Uterus (tissue), 4 donors: ENCODE results near the gene FAM237A. TPM values are rescaled to one million over a fixed set of nuclear protein-coding genes. Genes with fewer than 3 reads are reported as not detected.

ENCODE experiments used
- DNase-seq, 2 donors: peaks; one replicate each; pipeline ENCODE4 v3.0.0-alpha.2; 2019 to 2020
- H3K27ac ChIP-seq, 2 donors: fragments of 200-600 bp; sonication (generic); 1 replicate in 1 of 2; 2 replicates in 1 of 2; pipeline ENCODE4 v1.5.1; 2016 to 2018
- H3K27me3 ChIP-seq, 2 donors: fragments of 200-600 bp; sonication (generic); one replicate each; pipeline ENCODE4 v1.5.1; 2018 to 2019; ENCODE audit warnings: control low read depth in 1 of 2
- H3K36me3 ChIP-seq, 2 donors: fragments of 200-600 bp; sonication (generic); one replicate each; pipeline ENCODE4 v1.5.1; 2019; ENCODE audit warnings: control low read depth in 1 of 2
- H3K4me1 ChIP-seq, 2 donors: fragments of 200-600 bp; sonication (generic); one replicate each; pipeline ENCODE4 v1.5.1; 2018 to 2019; ENCODE audit warnings: control low read depth in 1 of 2
- H3K4me3 ChIP-seq, 2 donors: fragments of 200-600 bp; sonication (generic); 1 replicate in 1 of 2; 2 replicates in 1 of 2; pipeline ENCODE4 v1.5.1; 2018 to 2019; ENCODE audit warnings: mild to moderate bottlenecking in 1 of 2
- H3K9me3 ChIP-seq, 2 donors: fragments of 200-600 bp; sonication (generic); one replicate each; pipeline ENCODE4 v1.5.1; 2019; ENCODE audit warnings: control low read depth in 1 of 2
- POLR2A ChIP-seq, 2 donors: fragments of 450-650 bp; IDR thresholded peaks; one replicate each; pipeline ENCODE4 v1.6.1; 2016; ENCODE audit warnings: antibody characterized with exemption in 2 of 2, mild to moderate bottlenecking in 1 of 2, moderate library complexity in 1 of 2
- intact Hi-C: fragments of 100-400 bp; cut with DNase I; formaldehyde crosslinking; loops from one replicate; pipeline ENCODE4 v1.15.1; 2023; ENCODE audit warnings: low total_unique reads
- total RNA-seq, 4 donors: library from RNA; depleted of rRNA in 3 of 4; stranded (reverse); fragments of >200 nt in 3 of 4; gene quantifications; one replicate each; pipeline versions ENCODE4 v1.1.0 to v1.2.4, GENCODE V29; 2014 to 2023
- TF ChIP-seq, protein P1 (sequence below), 4 experiments: fragments of 200-600 bp in 2 of 4; fragments of 450-650 bp in 2 of 4; sonication (generic) in 2 of 4; IDR thresholded peaks; one replicate each; pipeline ENCODE4 v1.5.1; 2016 to 2019; ENCODE audit warnings: antibody characterized with exemption in 4 of 4, mild to moderate bottlenecking in 2 of 4, moderate library complexity in 1 of 4
- donor health status: DM: yes; HTN: yes; CAD: no.

The FAM237A gene
- total RNA-seq, 4 donors from 2014 or later: not detected

DNA sequence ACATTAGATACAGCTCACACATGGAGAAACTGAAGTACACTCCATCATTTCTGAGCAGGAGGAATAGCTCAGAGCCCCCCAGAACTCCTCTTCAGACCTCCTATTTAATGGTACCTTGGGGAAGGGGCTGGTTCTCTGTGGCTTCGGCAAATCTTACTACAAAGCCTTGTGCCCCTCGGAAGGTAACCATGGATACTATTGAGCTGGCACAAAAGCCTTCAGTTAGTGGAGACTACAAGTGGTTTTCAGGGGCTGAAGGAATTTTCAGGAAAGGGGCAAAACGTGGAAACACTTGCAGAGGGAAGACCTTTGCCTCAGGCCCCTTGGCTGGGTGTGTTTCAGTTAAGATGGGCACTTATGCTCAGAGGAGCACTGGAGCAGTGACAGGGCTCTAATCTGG is 1.1 kb upstream of the FAM237A start:
- no peaks in the 10 kb centered on the region for H3K4me1 ChIP-seq
- no peak overlapping the region for H3K27ac ChIP-seq
- intact Hi-C loops: no loop called here
- no peak overlapping the region for H3K4me3 ChIP-seq
- no peaks in the 10 kb centered on the region for H3K9me3 ChIP-seq
- TF ChIP-seq, protein P1, sequence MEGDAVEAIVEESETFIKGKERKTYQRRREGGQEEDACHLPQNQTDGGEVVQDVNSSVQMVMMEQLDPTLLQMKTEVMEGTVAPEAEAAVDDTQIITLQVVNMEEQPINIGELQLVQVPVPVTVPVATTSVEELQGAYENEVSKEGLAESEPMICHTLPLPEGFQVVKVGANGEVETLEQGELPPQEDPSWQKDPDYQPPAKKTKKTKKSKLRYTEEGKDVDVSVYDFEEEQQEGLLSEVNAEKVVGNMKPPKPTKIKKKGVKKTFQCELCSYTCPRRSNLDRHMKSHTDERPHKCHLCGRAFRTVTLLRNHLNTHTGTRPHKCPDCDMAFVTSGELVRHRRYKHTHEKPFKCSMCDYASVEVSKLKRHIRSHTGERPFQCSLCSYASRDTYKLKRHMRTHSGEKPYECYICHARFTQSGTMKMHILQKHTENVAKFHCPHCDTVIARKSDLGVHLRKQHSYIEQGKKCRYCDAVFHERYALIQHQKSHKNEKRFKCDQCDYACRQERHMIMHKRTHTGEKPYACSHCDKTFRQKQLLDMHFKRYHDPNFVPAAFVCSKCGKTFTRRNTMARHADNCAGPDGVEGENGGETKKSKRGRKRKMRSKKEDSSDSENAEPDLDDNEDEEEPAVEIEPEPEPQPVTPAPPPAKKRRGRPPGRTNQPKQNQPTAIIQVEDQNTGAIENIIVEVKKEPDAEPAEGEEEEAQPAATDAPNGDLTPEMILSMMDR (IDR thresholded peaks at IDR 0.05): no peak
- no peak for TF ChIP-seq POLR2A (IDR thresholded peaks at IDR 0.05)
- H3K27me3 ChIP-seq: peaks cover 0 to 3% of the 10 kb centered on the region in 2 donors
- no peaks in the 10 kb centered on the region for H3K36me3 ChIP-seq
- DNase-seq: no peak

DNA sequence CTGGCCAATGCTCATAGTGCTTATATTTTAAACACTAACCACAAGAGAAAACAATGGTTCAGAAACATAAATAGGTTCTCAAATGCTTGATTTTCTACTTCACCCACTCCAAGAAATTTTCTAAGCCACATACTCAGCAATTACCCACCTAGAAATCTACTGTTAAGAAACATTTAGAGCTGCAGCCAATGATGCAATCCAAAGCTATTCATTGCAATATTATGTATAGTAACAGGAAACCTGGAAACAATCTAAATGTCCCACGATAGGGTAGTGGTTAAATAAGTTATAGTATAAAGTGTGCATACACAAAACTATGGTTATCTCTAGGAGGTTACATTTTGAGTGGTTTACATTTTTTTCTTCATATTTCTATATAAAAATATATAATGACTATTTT is 5.7 kb downstream of the FAM237A start:
- Histone ChIP-seq H3K9me3 (no peaks in the 10 kb centered on the region), H3K27ac (no peak overlapping the region), H3K36me3 (no peaks in the 10 kb centered on the region), H3K4me1 (no peaks in the 10 kb centered on the region), H3K27me3 (no peaks in the 10 kb centered on the region), H3K4me3 (no peak overlapping the region)
- DNase-seq: no peak
- TF ChIP-seq POLR2A (IDR thresholded peaks at IDR 0.05): no peak
- TF ChIP-seq, protein P1 (IDR thresholded peaks at IDR 0.05): no peak
- intact Hi-C loops: no loop called here

DNA sequence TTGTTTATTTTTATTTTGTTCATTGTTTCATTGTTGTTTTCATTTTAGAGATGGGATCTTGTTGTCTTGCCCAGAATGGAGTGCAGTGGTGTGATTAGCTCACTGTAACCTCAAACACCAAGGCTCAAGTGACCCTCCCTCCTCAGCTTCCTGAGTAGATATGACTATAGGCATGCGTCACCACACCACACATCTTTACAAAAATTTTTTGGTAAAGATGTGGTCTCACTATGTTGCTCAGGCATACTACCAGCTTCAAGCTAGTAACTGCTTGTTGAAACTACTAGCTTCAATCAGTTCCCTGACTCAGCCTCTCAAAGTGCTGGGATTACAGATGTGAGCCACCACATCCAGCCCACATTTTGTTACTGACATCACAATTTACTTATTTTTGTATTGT is 14.8 kb downstream of the FAM237A start:
- TF ChIP-seq POLR2A (IDR thresholded peaks at IDR 0.05): no peak
- TF ChIP-seq, protein P1 (IDR thresholded peaks at IDR 0.05): no peak
- Histone ChIP-seq H3K4me1 (no peaks in the 10 kb centered on the region), H3K27ac (no peak overlapping the region), H3K9me3 (no peaks in the 10 kb centered on the region), H3K4me3 (no peak overlapping the region), H3K36me3 (no peaks in the 10 kb centered on the region), H3K27me3 (no peaks in the 10 kb centered on the region)
- no peak for DNase-seq
- intact Hi-C loops: no loop called here

DNA sequence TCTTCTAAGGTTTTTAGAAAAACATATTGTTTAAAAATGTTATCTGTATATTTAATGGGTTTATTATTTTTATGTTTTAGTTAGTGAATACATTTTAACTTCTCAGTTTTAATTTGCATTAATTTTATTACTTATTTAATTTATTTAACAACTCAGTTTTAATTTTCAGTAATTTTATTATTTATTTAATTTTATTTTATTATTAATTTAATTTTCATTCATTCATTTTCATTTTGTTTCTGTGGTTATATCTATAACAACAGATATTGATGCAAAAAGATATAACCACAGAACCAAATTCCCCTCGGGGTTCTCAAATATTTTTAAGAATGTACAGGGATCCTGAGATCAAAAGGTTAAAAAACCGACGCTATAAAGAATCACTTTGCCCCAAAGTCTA is 23.0 kb downstream of the FAM237A start:
- intact Hi-C loops: no loop called here

DNA sequence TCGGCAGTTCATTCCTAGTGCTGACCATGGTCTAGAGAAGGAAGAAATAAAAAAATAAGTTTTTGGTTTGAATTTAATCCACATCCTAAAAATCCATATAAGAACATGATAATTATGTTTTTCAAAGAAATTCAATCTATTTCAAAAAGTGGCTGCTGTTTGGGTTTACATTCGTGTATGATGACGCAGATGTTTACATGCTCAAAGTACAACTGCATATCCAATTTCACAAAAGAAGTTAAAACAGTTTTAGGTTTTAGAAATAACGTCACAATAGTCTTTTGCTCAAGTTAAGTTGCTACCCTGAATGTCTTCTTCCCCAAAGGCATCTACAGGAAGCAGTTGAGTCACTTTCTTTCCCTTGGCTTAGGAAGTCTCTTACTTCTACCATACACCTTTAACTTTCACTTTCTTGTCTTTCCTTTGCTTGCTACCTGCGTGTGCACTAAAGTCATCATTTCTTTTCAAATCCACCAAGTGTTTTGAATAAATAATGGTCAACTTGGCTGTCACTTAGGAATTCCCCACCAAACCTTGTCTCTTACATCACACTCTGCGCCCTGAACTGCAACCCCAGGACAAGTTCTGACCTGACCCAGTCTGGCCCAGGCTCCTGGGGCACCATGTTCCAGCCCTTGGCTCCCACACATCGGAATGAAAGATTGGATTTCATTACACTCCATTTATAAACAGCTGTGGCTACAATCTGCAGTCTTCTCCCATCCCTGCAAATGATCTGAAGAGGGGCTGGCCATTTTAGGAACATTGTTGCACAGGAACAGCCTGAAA is 28.4 kb downstream of the FAM237A start:
- no peaks in the 10 kb centered on the region for H3K36me3 ChIP-seq
- TF ChIP-seq, protein P1 (IDR thresholded peaks at IDR 0.05): no peak
- no peak for TF ChIP-seq POLR2A (IDR thresholded peaks at IDR 0.05)
- intact Hi-C loops: no loop called here
- H3K27ac ChIP-seq: no peak overlapping the region
- DNase-seq: no peak
- no peak overlapping the region for H3K4me3 ChIP-seq
- no peaks in the 10 kb centered on the region for H3K27me3 ChIP-seq
- no peaks in the 10 kb centered on the region for H3K9me3 ChIP-seq
- no peaks in the 10 kb centered on the region for H3K4me1 ChIP-seq

More for the DNA sequence above, 23.0 kb downstream of the FAM237A start:
- TF ChIP-seq, protein P1 (IDR thresholded peaks at IDR 0.05): no peak
- no peak for TF ChIP-seq POLR2A (IDR thresholded peaks at IDR 0.05)
- no peak overlapping the region for H3K27ac ChIP-seq
- H3K4me3 ChIP-seq: no peak overlapping the region
- DNase-seq: no peak
- H3K4me1 ChIP-seq: no peaks in the 10 kb centered on the region
- no peaks in the 10 kb centered on the region for H3K36me3 ChIP-seq
- H3K9me3 ChIP-seq: no peaks in the 10 kb centered on the region
- H3K27me3 ChIP-seq: no peaks in the 10 kb centered on the region
